Calu3 (cell line): ENCODE data around the gene C14orf180. TPM values are rescaled to one million over a fixed set of nuclear protein-coding genes. Genes with fewer than 3 reads are reported as not detected.

Experiments used
- BruUV-seq: library from RNA; stranded (reverse); fragments of 400-500 nt; replicated peaks from 2 replicates; lab custom pipeline; 2021; lab: Mats Ljungman, UMichigan
- CTCF ChIA-PET: fragments of 300-600 bp; sonication (Branson Sonifier 250); formaldehyde crosslinking; loops from one replicate; lab custom pipeline; 2022; ENCODE audit warnings: antibody characterized with exemption; lab: Charles Lee
- DNase-seq: peaks from one replicate; pipeline ENCODE4 v3.0.0; 2022
- H3K27ac Mint-ChIP-seq: one replicate; pipeline ENCODE4 v1.8.0; 2022; ENCODE audit warnings: mixed read lengths; ENCODE audit not compliant: unreplicated experiment
- H3K27me3 Mint-ChIP-seq: one replicate; pipeline ENCODE4 v1.8.0; 2022; ENCODE audit warnings: mixed read lengths; ENCODE audit not compliant: unreplicated experiment
- H3K36me3 Mint-ChIP-seq: one replicate; pipeline ENCODE4 v1.8.0; 2022; ENCODE audit warnings: mild to moderate bottlenecking, moderate library complexity, mixed read lengths; ENCODE audit not compliant: insufficient read depth, unreplicated experiment
- H3K4me1 Mint-ChIP-seq: one replicate; pipeline ENCODE4 v1.8.0; 2022; ENCODE audit warnings: mild to moderate bottlenecking, low read depth, mixed read lengths; ENCODE audit not compliant: unreplicated experiment
- H3K4me3 Mint-ChIP-seq: one replicate; pipeline ENCODE4 v1.8.0; 2022; ENCODE audit warnings: mild to moderate bottlenecking, low read depth, moderate library complexity, mixed read lengths; ENCODE audit not compliant: unreplicated experiment
- H3K9me3 Mint-ChIP-seq: one replicate; pipeline ENCODE4 v1.8.0; 2022; ENCODE audit warnings: low read depth, mixed read lengths; ENCODE audit not compliant: unreplicated experiment
- CTCF ChIP-seq: fragments of 200-600 bp; IDR thresholded peaks from one replicate; pipeline ENCODE4 v1.8.0; 2022; ENCODE audit warnings: antibody characterized with exemption; ENCODE audit not compliant: unreplicated experiment
- intact Hi-C: fragments of 100-400 bp; cut with micrococcal nuclease; formaldehyde crosslinking; loops from one replicate; pipeline ENCODE4 v1.10.0; 2022; ENCODE audit not compliant: unreplicated experiment
- total RNA-seq: library from RNA; stranded (reverse); gene quantifications from 2 replicates; pipeline ENCODE4 v1.2.3, GENCODE V29; 2022

The C14orf180 gene
- total RNA-seq, 1 experiment from 2014 or later = not detected

GRCh38 chr14:104567141-104567956, 12.2 kb upstream of the C14orf180 start:
- intact Hi-C loops = no loop called here
- Mint-ChIP-seq H3K27me3 (peaks cover 88% of the 10 kb centered on the region), H3K4me3 (no peak overlapping the region), H3K4me1 (no peaks in the 10 kb centered on the region), H3K27ac (no peak overlapping the region), H3K36me3 (no peaks in the 10 kb centered on the region), H3K9me3 (no peaks in the 10 kb centered on the region)
- TF ChIP-seq CTCF = no peak
- DNase-seq = no peak
- CTCF ChIA-PET = no interaction called here
- BruUV-seq = no TSS peak

GRCh38 chr14:104567957-104568225, 11.7 kb upstream of the C14orf180 start:
- Mint-ChIP-seq H3K4me3 (no peak overlapping the region), H3K9me3 (no peaks in the 10 kb centered on the region), H3K27ac (no peak overlapping the region), H3K4me1 (no peaks in the 10 kb centered on the region), H3K36me3 (no peaks in the 10 kb centered on the region), H3K27me3 (peaks cover 92% of the 10 kb centered on the region)
- intact Hi-C loops = no loop called here
- TF ChIP-seq CTCF = no peak
- no peak for DNase-seq
- BruUV-seq = no TSS peak
- CTCF ChIA-PET = no interaction called here

GRCh38 chr14:104568620-104569019, 10.9 kb upstream of the C14orf180 start:
- DNase-seq = no peak
- Mint-ChIP-seq H3K36me3 (no peaks in the 10 kb centered on the region), H3K4me3 (no peak overlapping the region), H3K9me3 (no peaks in the 10 kb centered on the region), H3K27me3 (peaks cover 92% of the 10 kb centered on the region), H3K4me1 (no peaks in the 10 kb centered on the region), H3K27ac (no peak overlapping the region)
- CTCF ChIA-PET = interaction anchor here (0.7 kb wide), 1 partner anchor 139 kb away, joined by 4 read pairs; no protein-coding TSS in a partner anchor
- intact Hi-C loops = no loop called here
- no peak for TF ChIP-seq CTCF
- BruUV-seq = no TSS peak

- no peak for DNase-seq
- peaks cover 5% of the 10 kb centered on the region for H3K4me1 Mint-ChIP-seq
- no peak overlapping the region for H3K4me3 Mint-ChIP-seq
- no TSS peak for BruUV-seq
- CTCF ChIA-PET = no interaction called here
- H3K36me3 Mint-ChIP-seq = no peaks in the 10 kb centered on the region
- no peaks in the 10 kb centered on the region for H3K9me3 Mint-ChIP-seq
- no peak for TF ChIP-seq CTCF
- H3K27ac Mint-ChIP-seq = no peak overlapping the region
- intact Hi-C loops = no loop called here
- H3K27me3 Mint-ChIP-seq = peaks cover 84% of the 10 kb centered on the region
These were observed 10.1 kb upstream of the C14orf180 start for GRCh38 chr14:104569435-104569834.
